Neutrophil (primary cell): ENCODE data around the gene EPN3.

Source experiments
- H3K27ac ChIP-seq: fragments of 200-600 bp; sonication (generic); 2 replicates; pipeline ENCODE4 v1.5.1; 2016; ENCODE audit warnings: mild to moderate bottlenecking, moderate library complexity
- H3K27me3 ChIP-seq: fragments of 200-600 bp; sonication (generic); 2 replicates; pipeline ENCODE4 v1.6.0; 2016; ENCODE audit warnings: mild to moderate bottlenecking
- H3K36me3 ChIP-seq: fragments of 200-600 bp; sonication (generic); 2 replicates; pipeline ENCODE4 v1.5.1; 2017
- H3K4me1 ChIP-seq, 2 experiments: fragments of 200-600 bp in 1 of 2; sonication (generic) in 1 of 2; 1 replicate in 1 of 2; 2 replicates in 1 of 2; pipeline versions ENCODE4 v1.5.1 to v1.6.1; 2013 to 2016; ENCODE audit warnings: low read depth in 1 of 2, low read length in 1 of 2, mild to moderate bottlenecking in 1 of 2, moderate library complexity in 1 of 2; ENCODE audit not compliant: control insufficient read depth in 1 of 2, insufficient read depth in 1 of 2
- H3K4me3 ChIP-seq, 2 experiments: fragments of 200-600 bp in 1 of 2; sonication (generic) in 1 of 2; 1 replicate in 1 of 2; 2 replicates in 1 of 2; pipeline ENCODE4 v1.5.1; 2013 to 2016; ENCODE audit warnings: low read depth in 1 of 2, low read length in 1 of 2, mild to moderate bottlenecking in 1 of 2, moderate library complexity in 1 of 2
- H3K9me3 ChIP-seq: fragments of 200-600 bp; sonication (generic); 2 replicates; pipeline ENCODE4 v1.5.1; 2016
- CTCF ChIP-seq: fragments of 200-600 bp; sonication (generic); IDR thresholded peaks from 2 replicates; pipeline ENCODE4 v1.5.1; 2016; ENCODE audit warnings: antibody characterized with exemption

The EPN3 gene

GRCh38 chr17:50518384-50519023, 14.0 kb upstream of the EPN3 start:
- H3K4me3 ChIP-seq = no peak overlapping the region
- no peaks in the 10 kb centered on the region for H3K27me3 ChIP-seq
- H3K36me3 ChIP-seq = no peaks in the 10 kb centered on the region
- no peaks in the 10 kb centered on the region for H3K4me1 ChIP-seq
- no peak for TF ChIP-seq CTCF
- H3K27ac ChIP-seq = no peak overlapping the region
- no peaks in the 10 kb centered on the region for H3K9me3 ChIP-seq

GRCh38 chr17:50519141-50519834, 13.2 kb upstream of the EPN3 start:
- H3K4me1 ChIP-seq = no peaks in the 10 kb centered on the region
- H3K4me3 ChIP-seq = no peak overlapping the region
- no peaks in the 10 kb centered on the region for H3K27me3 ChIP-seq
- H3K9me3 ChIP-seq = no peaks in the 10 kb centered on the region
- no peak overlapping the region for H3K27ac ChIP-seq
- TF ChIP-seq CTCF = no peak
- no peaks in the 10 kb centered on the region for H3K36me3 ChIP-seq

GRCh38 chr17:50520483-50520882, 12.1 kb upstream of the EPN3 start:
- Histone ChIP-seq H3K36me3 (no peaks in the 10 kb centered on the region), H3K4me1 (no peaks in the 10 kb centered on the region), H3K27me3 (no peaks in the 10 kb centered on the region), H3K9me3 (no peaks in the 10 kb centered on the region), H3K4me3 (no peak overlapping the region), H3K27ac (no peak overlapping the region)
- TF ChIP-seq CTCF = no peak

GRCh38 chr17:50521514-50521913, 11.0 kb upstream of the EPN3 start:
- TF ChIP-seq CTCF = no peak
- Histone ChIP-seq H3K4me3 (no peak overlapping the region), H3K4me1 (no peaks in the 10 kb centered on the region), H3K27ac (no peak overlapping the region), H3K36me3 (no peaks in the 10 kb centered on the region), H3K27me3 (no peaks in the 10 kb centered on the region), H3K9me3 (no peaks in the 10 kb centered on the region)

- no peak for TF ChIP-seq CTCF
- no peak overlapping the region for H3K4me3 ChIP-seq
- no peaks in the 10 kb centered on the region for H3K9me3 ChIP-seq
These were observed 9.8 kb upstream of the EPN3 start for GRCh38 chr17:50522766-50523165.

More at GRCh38 chr17:50522766-50523165, 9.8 kb upstream of the EPN3 start:
- no peak overlapping the region for H3K27ac ChIP-seq
- H3K36me3 ChIP-seq = no peaks in the 10 kb centered on the region
- H3K4me1 ChIP-seq = peaks cover 6 to 7% of the 10 kb centered on the region in 2 experiments
- H3K27me3 ChIP-seq = no peaks in the 10 kb centered on the region
